ENCODE results near the gene LPIN1.

LPIN1 gene

GRCh38 chr2:11872247-11872947, 126.0 kb downstream of the LPIN1 start:
- no peak for DNase-seq

GRCh38 chr2:11872948-11873269, 126.5 kb downstream of the LPIN1 start:
- DNase-seq: no peak

GRCh38 chr2:11873356-11874154, 127.1 kb downstream of the LPIN1 start:
- DNase-seq: no peak

DNA sequence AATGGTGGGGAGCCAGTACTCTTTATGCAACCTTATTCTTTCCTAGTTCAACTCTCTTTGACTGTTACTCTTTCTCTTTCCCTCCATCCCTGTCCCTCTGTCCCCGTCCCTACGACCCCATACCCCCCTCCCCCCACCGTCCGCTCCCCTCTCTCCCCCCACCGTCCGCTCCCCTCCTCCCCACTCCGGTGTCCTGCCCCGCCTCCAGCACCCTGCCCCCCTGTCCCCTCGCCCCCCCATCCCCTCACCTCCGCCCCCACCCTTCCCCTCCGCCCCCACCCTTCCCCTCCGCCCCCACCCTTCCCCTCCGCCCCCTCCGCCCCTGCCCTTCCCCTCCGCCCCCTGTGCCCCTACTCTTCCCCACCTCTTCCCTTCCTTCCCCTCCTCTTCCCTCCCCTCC, 128.4 kb downstream of the LPIN1 start:
- no peak for DNase-seq

- DNase-seq: no peak
Measured at GRCh38 chr2:11875481-11875880, 129.0 kb downstream of the LPIN1 start.

GRCh38 chr2:11876436-11876835, 130.0 kb downstream of the LPIN1 start:
- no peak for DNase-seq

GRCh38 chr2:11876889-11877288, 130.5 kb downstream of the LPIN1 start:
- no peak for DNase-seq

Measured in activated CD4-positive, alpha-beta T cell treated with anti-CD3 and anti-CD28 coated beads, Interleukin-2, amount 50 U/mL, for 4 hours (primary cell).